HepG2 (cell line): Measurements from ENCODE around the gene PTPN13.

Source experiments
- ELF4 ChIP-seq: sonication (generic); formaldehyde crosslinking; IDR thresholded peaks from 2 replicates; pipeline ENCODE4 v1.5.0; 2020; ENCODE audit warnings: missing genetic modification reagents, mild to moderate bottlenecking, moderate library complexity, borderline replicate concordance
- FOXA1 ChIP-seq, 2 experiments: fragments of 450-650 bp in 1 of 2; sonication (generic) in 1 of 2; formaldehyde crosslinking in 1 of 2; IDR thresholded peaks; 2 replicates each; pipeline versions ENCODE4 v1.4.0 to v1.6.1; 2016 to 2020; ENCODE audit warnings: missing genetic modification reagents in 1 of 2
- KDM4B ChIP-seq: sonication (generic); formaldehyde crosslinking; IDR thresholded peaks from 2 replicates; pipeline ENCODE4 v1.4.0; 2020; ENCODE audit warnings: missing genetic modification reagents
- PAX8 ChIP-seq: sonication (generic); formaldehyde crosslinking; IDR thresholded peaks from 2 replicates; pipeline ENCODE4 v1.8.0; 2022; ENCODE audit warnings: mild to moderate bottlenecking, missing genetic modification reagents, borderline replicate concordance
- SAP130 ChIP-seq: IDR thresholded peaks from 2 replicates; pipeline ENCODE4 v1.6.1; 2016; ENCODE audit warnings: low read depth
- ZBTB1 ChIP-seq: sonication (generic); formaldehyde crosslinking; IDR thresholded peaks from 2 replicates; pipeline ENCODE4 v1.4.0; 2020; ENCODE audit warnings: missing genetic modification reagents, borderline replicate concordance

DNA sequence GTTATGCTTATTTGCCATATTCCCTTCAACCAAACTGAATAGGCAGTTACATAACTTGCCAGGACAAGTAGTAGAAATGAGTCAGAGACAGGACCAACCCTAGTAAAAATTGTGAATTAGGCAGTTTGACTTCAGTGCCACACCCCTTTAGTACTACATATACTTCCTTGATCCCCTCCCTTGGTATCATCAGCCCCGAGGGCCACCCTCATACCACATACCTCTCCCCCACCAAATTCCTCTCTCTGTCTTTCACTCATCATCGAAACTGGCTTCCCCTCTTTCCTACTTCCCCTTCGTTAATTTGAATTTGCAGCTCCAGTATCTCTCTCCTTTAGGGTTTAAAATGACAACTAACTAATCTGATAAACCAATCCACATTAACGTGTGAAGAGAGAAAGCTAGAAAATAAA, 7.9 kb upstream of the PTPN13 start:
- no peak for TF ChIP-seq KDM4B (CRISPR knock-in tag)
- TF ChIP-seq ZBTB1 (CRISPR knock-in tag), result no peak
- no peak for TF ChIP-seq PAX8 (CRISPR knock-in tag)
- TF ChIP-seq ELF4 (CRISPR knock-in tag), result no peak
- TF ChIP-seq FOXA1 (IDR thresholded peaks at IDR 0.05), result no peak
- no peak for TF ChIP-seq FOXA1 (CRISPR knock-in tag; IDR thresholded peaks at IDR 0.05)
- TF ChIP-seq SAP130 (CRISPR knock-in tag), result no peak
